Measurements from ENCODE around the gene SERGEF. TPM values are rescaled to one million over a fixed set of nuclear protein-coding genes. Genes with fewer than 3 reads are reported as not detected.

SERGEF gene
- total and polyA plus RNA-seq, 11 donors = 11.6 to 55.0 (median 22.1) TPM

DNA sequence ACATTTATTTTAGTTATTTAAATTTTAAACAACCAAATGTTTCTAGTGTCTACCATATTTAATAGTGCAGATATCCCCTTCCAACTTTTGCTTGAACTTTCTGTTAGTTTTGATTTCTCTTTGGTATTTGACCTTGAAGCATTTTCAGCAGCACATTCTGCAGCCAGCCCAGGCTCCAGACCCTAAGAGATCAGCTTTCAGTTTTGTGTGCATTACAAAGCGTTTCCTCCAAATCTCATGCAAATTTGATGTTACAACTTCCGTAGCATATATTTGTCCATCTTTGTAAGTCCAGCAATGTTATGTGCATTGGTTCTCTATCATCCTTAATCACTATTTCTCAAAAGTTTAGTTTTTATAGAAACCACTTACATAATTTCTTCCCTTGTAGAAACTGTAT, 14.6 kb upstream of the SERGEF start:
- Histone ChIP-seq H3K27ac (no peak overlapping the region), H3K36me3 (no peaks in the 10 kb centered on the region), H3K4me1 (no peaks in the 10 kb centered on the region), H3K9me3 (no peaks in the 10 kb centered on the region), H3K4me3 (no peak overlapping the region), H3K27me3 (no peaks in the 10 kb centered on the region)
- intact Hi-C loops (cut with DNase I) = no loop called here
- TF ChIP-seq CTCF (IDR thresholded peaks at IDR 0.05) = no peak
- no peak for DNase-seq
- WGBS, 4 donors = 89 to 91% (median 89%) methylated on average over 2 of the region's 2 CpGs
- ATAC-seq = no peak

GRCh38 chr11:18022419-18022818, 9.6 kb upstream of the SERGEF start:
- Histone ChIP-seq H3K27me3 (no peaks in the 10 kb centered on the region), H3K4me3 (no peak overlapping the region), H3K4me1 (no peaks in the 10 kb centered on the region), H3K36me3 (no peaks in the 10 kb centered on the region), H3K27ac (no peak overlapping the region), H3K9me3 (no peaks in the 10 kb centered on the region)
- ATAC-seq (no peak), DNase-seq (no peak)
- 82 to 96% (median 91%) methylated on average over 1 of the region's 1 CpG for whole genome bisulfite sequencing, 4 donors
- intact Hi-C loops (cut with DNase I) = no loop called here
- TF ChIP-seq POLR2A (IDR thresholded peaks at IDR 0.05) = no peak
- TF ChIP-seq CTCF (IDR thresholded peaks at IDR 0.05) = no peak

GRCh38 chr11:18019650-18020049, 6.8 kb upstream of the SERGEF start:
- no peak overlapping the region for H3K4me3 ChIP-seq
- no peak for TF ChIP-seq CTCF (IDR thresholded peaks at IDR 0.05)
- no peak for TF ChIP-seq POLR2A (IDR thresholded peaks at IDR 0.05)
- no peaks in the 10 kb centered on the region for H3K36me3 ChIP-seq
- no peak for DNase-seq
- no peak overlapping the region for H3K27ac ChIP-seq
- ATAC-seq = no peak
- H3K27me3 ChIP-seq = no peaks in the 10 kb centered on the region
- intact Hi-C loops (cut with DNase I) = loop anchor here in 5 of 10 donors (10.0 kb wide), 1 partner anchor 85 kb away; the partner anchor contains the start of gene SAAL1 (in 5 of the 5)
- H3K9me3 ChIP-seq = no peaks in the 10 kb centered on the region
- H3K4me1 ChIP-seq = no peaks in the 10 kb centered on the region

GRCh38 chr11:18016789-18017188, 3.9 kb upstream of the SERGEF start:
- ATAC-seq = no peak
- H3K27me3 ChIP-seq = no peaks in the 10 kb centered on the region
- no peaks in the 10 kb centered on the region for H3K9me3 ChIP-seq
- no peaks in the 10 kb centered on the region for H3K36me3 ChIP-seq
- DNase-seq = no peak
- 79 to 94% (median 91%) methylated on average over 2 of the region's 2 CpGs for WGBS, 4 donors
- no peak overlapping the region for H3K4me3 ChIP-seq
- TF ChIP-seq CTCF (IDR thresholded peaks at IDR 0.05) = no peak
- TF ChIP-seq POLR2A (IDR thresholded peaks at IDR 0.05) = no peak
- intact Hi-C loops (cut with DNase I) = loop anchor here in 5 of 10 donors (10.0 kb wide), 1 partner anchor 88 kb away; the partner anchor contains the start of gene SAAL1 (in 5 of the 5)
- H3K4me1 ChIP-seq = peaks cover 0 to 17% (median 6%) of the 10 kb centered on the region in 12 donors
- H3K27ac ChIP-seq = no peak overlapping the region

Data from heart left ventricle (tissue), 16 donors.